HCT116 (cell line): Measurements from ENCODE around the gene HOXD3. TPM values are rescaled to one million over a fixed set of nuclear protein-coding genes. Genes with fewer than 3 reads are reported as not detected.

Experiments
- ATAC-seq: fragments of 200-7000 bp; cut with Tn5 transposase; 2 replicates; pipeline ENCODE4 v1.9.1; 2020; ENCODE audit warnings: mild to moderate bottlenecking, moderate library complexity
- Bru-seq: library from RNA; stranded (reverse); fragments of 400-500 nt; gene quantifications from one replicate; lab custom pipeline; 2021; lab: Mats Ljungman, UMichigan
- BruChase-seq, 2 experiments: library from RNA; stranded (reverse); fragments of 400-500 nt; gene quantifications; one replicate each; lab custom pipeline; 2021; lab: Mats Ljungman, UMichigan
- BruUV-seq: library from RNA; stranded (reverse); fragments of 400-500 nt; replicated peaks from 2 replicates; lab custom pipeline; 2021; lab: Mats Ljungman, UMichigan
- CTCF ChIA-PET: fragments of 300-600 bp; sonication (Branson Sonifier 250); formaldehyde crosslinking; loops from one replicate; lab custom pipeline; 2021; ENCODE audit warnings: antibody characterized with exemption; lab: Charles Lee
- POLR2A ChIA-PET: fragments of 300-600, 350-600 bp; sonication (Branson Sonifier 250); formaldehyde crosslinking; loops from one replicate; lab custom pipeline; 2021; ENCODE audit warnings: antibody characterized with exemption; lab: Charles Lee
- RAD21 ChIA-PET, 2 experiments: fragments of 300-600 bp; sonication (Branson Sonifier 250); formaldehyde crosslinking; loops; one replicate each; lab custom pipeline; 2023; ENCODE audit warnings: low total read pairs in 2 of 2; ENCODE audit not compliant: uncharacterized antibody in 2 of 2, unreplicated experiment in 2 of 2, low non-redundant PET in 1 of 2; lab: Charles Lee
- DNase-seq: peaks from one replicate; pipeline ENCODE4 v3.0.0-alpha.2; 2010; ENCODE audit warnings: low read depth, low spot score
- H2AFZ ChIP-seq: fragments of 200-600 bp; shearing (Covaris generic), sonication (generic); 2 replicates; pipeline ENCODE4 v1.6.1; 2017; ENCODE audit warnings: low read depth, mixed run types, mixed read lengths, antibody characterized with exemption, low read length; ENCODE audit not compliant: poor library complexity, severe bottlenecking
- H3K27ac ChIP-seq: 2 replicates; pipeline ENCODE4 v1.5.1; 2012; ENCODE audit warnings: low read depth, low read length
- H3K27me3 ChIP-seq: fragments of 200-600 bp; sonication (generic); 2 replicates; pipeline ENCODE4 v1.6.1; 2016; ENCODE audit warnings: mixed run types, low read length, mixed read lengths; ENCODE audit not compliant: insufficient read depth
- H3K36me3 ChIP-seq, 2 experiments: fragments of 200-500 bp in 1 of 2; fragments of 200-600 bp in 1 of 2; sonication (Bioruptor generic) in 1 of 2; sonication (generic) in 1 of 2; 2 replicates each; pipeline versions ENCODE4 v1.5.1 to v1.6.1; 2014 to 2016; ENCODE audit warnings: low read length in 2 of 2, inconsistent platforms in 1 of 2, mixed read lengths in 1 of 2, mixed run types in 1 of 2; ENCODE audit not compliant: insufficient read depth in 2 of 2, control insufficient read depth in 1 of 2
- H3K4me1 ChIP-seq, 2 experiments: fragments of 200-600 bp in 1 of 2; sonication (generic) in 1 of 2; 2 replicates each; pipeline versions ENCODE4 v1.5.1 to v1.6.1; 2012 to 2017; ENCODE audit warnings: low read length in 2 of 2, inconsistent platforms in 1 of 2, mild to moderate bottlenecking in 1 of 2, mixed read lengths in 1 of 2, mixed run types in 1 of 2, moderate library complexity in 1 of 2; ENCODE audit not compliant: insufficient read depth in 2 of 2, control insufficient read depth in 1 of 2
- H3K4me2 ChIP-seq: fragments of 200-600 bp; sonication (generic); 2 replicates; pipeline ENCODE4 v1.6.1; 2017; ENCODE audit warnings: mixed run types, low read length, mixed read lengths
- H3K4me3 ChIP-seq, 2 experiments: fragments of 200-600 bp in 1 of 2; sonication (generic) in 1 of 2; replicated peaks in 1 of 2; 2 replicates each; pipeline ENCODE4 v1.5.1; 2011 to 2016; ENCODE audit warnings: low read length in 2 of 2, control low read depth in 1 of 2, low read depth in 1 of 2, mild to moderate bottlenecking in 1 of 2, mixed read lengths in 1 of 2, mixed run types in 1 of 2
- H3K79me2 ChIP-seq: fragments of 200-600 bp; sonication (generic); 2 replicates; pipeline ENCODE4 v1.6.1; 2017; ENCODE audit warnings: mild to moderate bottlenecking, mixed run types, low read length, moderate library complexity, mixed read lengths; ENCODE audit not compliant: insufficient read depth
- H3K9ac ChIP-seq: fragments of 200-600 bp; sonication (generic); 2 replicates; pipeline ENCODE4 v1.6.1; 2016; ENCODE audit warnings: low read length, mixed read lengths
- H3K9me2 ChIP-seq: fragments of 200-600 bp; sonication (generic), shearing (Covaris generic); 2 replicates; pipeline ENCODE4 v1.6.1; 2017; ENCODE audit warnings: mixed run types, mild to moderate bottlenecking, moderate library complexity; ENCODE audit not compliant: insufficient read depth
- H3K9me3 ChIP-seq, 2 experiments: fragments of 200-500 bp in 1 of 2; fragments of 200-600 bp in 1 of 2; sonication (Bioruptor generic) in 1 of 2; sonication (generic) in 1 of 2; 2 replicates each; pipeline ENCODE4 v1.6.1; 2014 to 2017; ENCODE audit warnings: low read length in 2 of 2, mixed read lengths in 2 of 2, inconsistent platforms in 1 of 2, low read depth in 1 of 2, mild to moderate bottlenecking in 1 of 2, mixed run types in 1 of 2, moderate library complexity in 1 of 2; ENCODE audit not compliant: control insufficient read depth in 1 of 2, insufficient read depth in 1 of 2
- H4K20me1 ChIP-seq: fragments of 200-600 bp; sonication (generic), shearing (Covaris generic); 2 replicates; pipeline ENCODE4 v1.6.1; 2017; ENCODE audit warnings: mixed run types, mild to moderate bottlenecking, moderate library complexity; ENCODE audit not compliant: insufficient read depth
- ATF3 ChIP-seq: IDR thresholded peaks from 2 replicates; pipeline ENCODE4 v1.6.1; 2012
- CBX3 ChIP-seq: IDR thresholded peaks from 2 replicates; pipeline ENCODE4 v1.6.1; 2012; ENCODE audit warnings: low read depth
- ELF1 ChIP-seq: IDR thresholded peaks from 2 replicates; pipeline ENCODE4 v1.6.1; 2012; ENCODE audit warnings: low read depth, borderline replicate concordance
- EZH2 ChIP-seq: fragments of 200-600 bp; sonication (generic); IDR thresholded peaks from 2 replicates; pipeline ENCODE4 v1.6.1; 2017; ENCODE audit warnings: antibody characterized with exemption, mixed run types
- EZH2phosphoT487 ChIP-seq: fragments of 200-600 bp; IDR thresholded peaks from 2 replicates; pipeline ENCODE4 v1.6.1; 2018; ENCODE audit warnings: antibody characterized with exemption, borderline replicate concordance
- FOSL1 ChIP-seq: IDR thresholded peaks from 2 replicates; pipeline ENCODE4 v1.6.1; 2012; ENCODE audit warnings: low read depth
- JUND ChIP-seq: IDR thresholded peaks from 2 replicates; pipeline ENCODE4 v1.6.1; 2012
- POLR2A ChIP-seq: IDR thresholded peaks from 2 replicates; pipeline ENCODE4 v1.7.0; 2011; ENCODE audit warnings: borderline replicate concordance; ENCODE audit not compliant: insufficient read depth, insufficient read length; ENCODE audit errors: extremely low read depth
- POLR2AphosphoS5 ChIP-seq: IDR thresholded peaks from 2 replicates; pipeline ENCODE4 v1.6.1; 2011; ENCODE audit warnings: mild to moderate bottlenecking, low read depth, low read length, moderate library complexity
- REST ChIP-seq: IDR thresholded peaks from 2 replicates; pipeline ENCODE4 v1.6.1; 2012; ENCODE audit warnings: low read depth
- SIN3A ChIP-seq: IDR thresholded peaks from 2 replicates; pipeline ENCODE4 v1.6.1; 2012; ENCODE audit warnings: low read depth
- SP1 ChIP-seq: IDR thresholded peaks from 2 replicates; pipeline ENCODE4 v1.6.1; 2012; ENCODE audit warnings: low read depth
- TCF7L2 ChIP-seq: IDR thresholded peaks from 2 replicates; pipeline ENCODE4 v1.7.0; 2011; ENCODE audit warnings: borderline replicate concordance, inconsistent platforms; ENCODE audit not compliant: insufficient read depth, insufficient read length; ENCODE audit errors: extremely low read depth
- YY1 ChIP-seq: IDR thresholded peaks from 2 replicates; pipeline ENCODE4 v1.6.1; 2011; ENCODE audit warnings: low read length, low read depth, moderate library complexity, mild to moderate bottlenecking; ENCODE audit not compliant: insufficient replicate concordance; ENCODE audit errors: extremely low read depth
- ZBTB33 ChIP-seq: IDR thresholded peaks from 2 replicates; pipeline ENCODE4 v1.6.1; 2011; ENCODE audit warnings: mild to moderate bottlenecking, low read length, moderate library complexity; ENCODE audit not compliant: insufficient replicate concordance; ENCODE audit errors: extremely low read depth
- ZFX ChIP-seq: fragments of 450-650 bp; IDR thresholded peaks from 2 replicates; pipeline ENCODE4 v1.6.1; 2017
- ZNF274 ChIP-seq: fragments of 200-500 bp; sonication (Bioruptor generic); IDR thresholded peaks from 2 replicates; pipeline ENCODE4 v1.6.1; 2014; ENCODE audit warnings: mild to moderate bottlenecking, low read depth, low read length, inconsistent platforms
- intact Hi-C: fragments of 100-400 bp; cut with micrococcal nuclease; formaldehyde crosslinking; loops from 2 replicates; pipeline ENCODE4 v1.10.0; 2022
- long read RNA-seq: library from polyadenylated mRNA; unstranded; transcript quantifications from one replicate; pipeline ENCODE4 v2.0.0, GENCODE V29; 2021; ENCODE audit not compliant: unreplicated experiment
- polyA plus RNA-seq: library from polyadenylated mRNA; unstranded; fragments of >200 nt; gene quantifications from 2 replicates; pipeline ENCODE4 v1.2.1, GENCODE V29; 2012; ENCODE audit warnings: missing spikeins
- total RNA-seq: library from RNA; stranded (reverse); gene quantifications from one replicate; pipeline ENCODE4 v1.2.1, GENCODE V29; 2021; ENCODE audit not compliant: unreplicated experiment
- TF ChIP-seq, protein P1 (sequence below), 3 experiments: fragments of 200-600 bp in 1 of 3; sonication (generic) in 1 of 3; IDR thresholded peaks in 2 of 3; conservative IDR thresholded peaks in 1 of 3; 2 replicates each; pipeline ENCODE4 v1.5.1; 2012 to 2017; ENCODE audit warnings: low read depth in 2 of 3, low read length in 2 of 3, antibody characterized with exemption in 1 of 3, borderline replicate concordance in 1 of 3, control low read depth in 1 of 3, mild to moderate bottlenecking in 1 of 3, mixed read lengths in 1 of 3, mixed run types in 1 of 3, moderate library complexity in 1 of 3; ENCODE audit not compliant: insufficient read depth in 1 of 3
- TF ChIP-seq, protein P2 (sequence below): IDR thresholded peaks from 2 replicates; pipeline ENCODE4 v1.6.1; 2012

HOXD3 gene
- total RNA-seq (1.4 TPM), Bru-seq, nascent RNA (percentile 43 among the genes with signal in this experiment), BruChase-seq, experiment 1, labeled RNA remaining after a 6-hour chase (percentile 41 among the genes with signal in this experiment), BruChase-seq, experiment 2, labeled RNA remaining after a 2-hour chase (percentile 41 among the genes with signal in this experiment)
- 0.17 and 0.29 TPM in 2 replicates for polyA plus RNA-seq
- long read RNA-seq, result 0 reads

GRCh38 chr2:176156807-176157498, at the start of gene HOXD3:
TSS of gene HOXD3 (plus strand) at chr2:176157307. CDS start at chr2:176169115, 11,808 bp downstream.
- H3K9ac ChIP-seq, result no peak within 1 kb of the TSS
- no peak for ATAC-seq
- RAD21 ChIA-PET, result no interaction called here
- no peak within 1 kb of the TSS for H2AFZ ChIP-seq
- no peaks in the 10 kb centered on the region for H3K36me3 ChIP-seq
- no peak for DNase-seq
- no peaks in the 10 kb centered on the region for H3K4me1 ChIP-seq
- no peak within 1 kb of the TSS for H3K27ac ChIP-seq
- H3K4me2 ChIP-seq, result no peak within 1 kb of the TSS
- H3K4me3 ChIP-seq, result no peak within 1 kb of the TSS
- BruUV-seq, result no TSS peak
- H4K20me1 ChIP-seq, result no peaks in the 10 kb centered on the region
- H3K9me2 ChIP-seq, result no peaks in the 10 kb centered on the region
- H3K79me2 ChIP-seq, result no peaks in the 10 kb centered on the region
- intact Hi-C loops, result no loop called here
- no peaks in the 10 kb centered on the region for H3K27me3 ChIP-seq
- CTCF ChIA-PET, result no interaction called here
- no peaks in the 10 kb centered on the region for H3K9me3 ChIP-seq
- POLR2A ChIA-PET, result no interaction called here
- TF ChIP-seq EZH2phosphoT487, result no peak
- TF ChIP-seq SIN3A, result no peak
- no peak for TF ChIP-seq POLR2AphosphoS5
- no peak for TF ChIP-seq EZH2
- TF ChIP-seq ZFX, result no peak
- no peak for TF ChIP-seq ZBTB33
- no peak for TF ChIP-seq YY1
- TF ChIP-seq ATF3, result no peak
- TF ChIP-seq POLR2A, result no peak
- TF ChIP-seq REST, result no peak
- TF ChIP-seq ZNF274, result no peak
- TF ChIP-seq, protein P1, sequence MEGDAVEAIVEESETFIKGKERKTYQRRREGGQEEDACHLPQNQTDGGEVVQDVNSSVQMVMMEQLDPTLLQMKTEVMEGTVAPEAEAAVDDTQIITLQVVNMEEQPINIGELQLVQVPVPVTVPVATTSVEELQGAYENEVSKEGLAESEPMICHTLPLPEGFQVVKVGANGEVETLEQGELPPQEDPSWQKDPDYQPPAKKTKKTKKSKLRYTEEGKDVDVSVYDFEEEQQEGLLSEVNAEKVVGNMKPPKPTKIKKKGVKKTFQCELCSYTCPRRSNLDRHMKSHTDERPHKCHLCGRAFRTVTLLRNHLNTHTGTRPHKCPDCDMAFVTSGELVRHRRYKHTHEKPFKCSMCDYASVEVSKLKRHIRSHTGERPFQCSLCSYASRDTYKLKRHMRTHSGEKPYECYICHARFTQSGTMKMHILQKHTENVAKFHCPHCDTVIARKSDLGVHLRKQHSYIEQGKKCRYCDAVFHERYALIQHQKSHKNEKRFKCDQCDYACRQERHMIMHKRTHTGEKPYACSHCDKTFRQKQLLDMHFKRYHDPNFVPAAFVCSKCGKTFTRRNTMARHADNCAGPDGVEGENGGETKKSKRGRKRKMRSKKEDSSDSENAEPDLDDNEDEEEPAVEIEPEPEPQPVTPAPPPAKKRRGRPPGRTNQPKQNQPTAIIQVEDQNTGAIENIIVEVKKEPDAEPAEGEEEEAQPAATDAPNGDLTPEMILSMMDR (IDR thresholded peaks at IDR 0.05 in 2 of 3, conservative IDR thresholded peaks at IDR 0.05 in 1 of 3; ENCODE audit: borderline replicate concordance in 1 of 3, insufficient read depth in 1 of 3, low read depth in 2 of 3, low read length in 2 of 3), result no peak
- no peak for TF ChIP-seq SP1
- no peak for TF ChIP-seq ELF1
- TF ChIP-seq TCF7L2, result no peak
- TF ChIP-seq CBX3, result no peak
- TF ChIP-seq FOSL1, result no peak
- TF ChIP-seq, protein P2, sequence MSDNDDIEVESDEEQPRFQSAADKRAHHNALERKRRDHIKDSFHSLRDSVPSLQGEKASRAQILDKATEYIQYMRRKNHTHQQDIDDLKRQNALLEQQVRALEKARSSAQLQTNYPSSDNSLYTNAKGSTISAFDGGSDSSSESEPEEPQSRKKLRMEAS, result no peak
- TF ChIP-seq JUND, result no peak
